ENCODE results near the gene RAPGEF5.

DNA sequence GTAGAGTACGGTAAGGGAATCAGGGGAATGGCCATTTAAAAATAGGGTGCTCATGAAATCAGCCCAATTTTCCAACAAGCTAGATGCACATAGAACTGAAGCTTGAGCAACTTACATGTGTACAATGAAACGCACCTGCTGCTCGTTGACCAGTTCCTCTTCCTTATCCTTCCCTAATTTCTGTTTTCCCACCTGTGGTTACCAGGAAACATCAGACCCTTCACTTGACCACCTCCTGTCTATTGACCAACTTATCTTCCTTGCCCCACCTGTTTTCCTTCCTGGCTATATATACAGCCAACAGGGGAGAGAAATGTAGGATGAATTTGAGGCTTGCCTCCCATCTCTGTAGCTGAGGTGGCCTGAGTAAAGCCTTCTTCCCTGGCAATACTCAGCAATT is 37.8 kb upstream of the RAPGEF5 start:
- TF ChIP-seq, protein P1, sequence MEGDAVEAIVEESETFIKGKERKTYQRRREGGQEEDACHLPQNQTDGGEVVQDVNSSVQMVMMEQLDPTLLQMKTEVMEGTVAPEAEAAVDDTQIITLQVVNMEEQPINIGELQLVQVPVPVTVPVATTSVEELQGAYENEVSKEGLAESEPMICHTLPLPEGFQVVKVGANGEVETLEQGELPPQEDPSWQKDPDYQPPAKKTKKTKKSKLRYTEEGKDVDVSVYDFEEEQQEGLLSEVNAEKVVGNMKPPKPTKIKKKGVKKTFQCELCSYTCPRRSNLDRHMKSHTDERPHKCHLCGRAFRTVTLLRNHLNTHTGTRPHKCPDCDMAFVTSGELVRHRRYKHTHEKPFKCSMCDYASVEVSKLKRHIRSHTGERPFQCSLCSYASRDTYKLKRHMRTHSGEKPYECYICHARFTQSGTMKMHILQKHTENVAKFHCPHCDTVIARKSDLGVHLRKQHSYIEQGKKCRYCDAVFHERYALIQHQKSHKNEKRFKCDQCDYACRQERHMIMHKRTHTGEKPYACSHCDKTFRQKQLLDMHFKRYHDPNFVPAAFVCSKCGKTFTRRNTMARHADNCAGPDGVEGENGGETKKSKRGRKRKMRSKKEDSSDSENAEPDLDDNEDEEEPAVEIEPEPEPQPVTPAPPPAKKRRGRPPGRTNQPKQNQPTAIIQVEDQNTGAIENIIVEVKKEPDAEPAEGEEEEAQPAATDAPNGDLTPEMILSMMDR (IDR thresholded peaks at IDR 0.05), result no peak
- TF ChIP-seq POLR2A (IDR thresholded peaks at IDR 0.05) (no peak), EP300 (IDR thresholded peaks at IDR 0.05) (no peak)

All from stomach (tissue), 4 donors.